ENCODE data around the gene COL6A2. TPM values are rescaled to one million over a fixed set of nuclear protein-coding genes. Genes with fewer than 3 reads are reported as not detected.
"Not testable (repeated sequence)": the region's sequence is repeated elsewhere in the genome, so short reads cannot be mapped to it uniquely, and the experiment has no call there.

COL6A2 gene
- total RNA-seq, 1 experiment from 2014 or later, result 127 TPM

GRCh38 chr21:46057111-46057709, 40.7 kb upstream of the COL6A2 start:
- H3K27me3 ChIP-seq (ENCODE audit: control insufficient read depth, insufficient read depth, low read length), result no peaks in the 10 kb centered on the region
- no peaks in the 10 kb centered on the region for H3K36me3 ChIP-seq (replicated peaks; ENCODE audit: control insufficient read depth, insufficient read depth, low read length)
- peak; percentile 63 for DNase-seq
- H3K4me3 ChIP-seq (ENCODE audit: insufficient read depth, low read depth, low read length), result no peak overlapping the region

GRCh38 chr21:46057710-46058241, 40.1 kb upstream of the COL6A2 start:
- Histone ChIP-seq H3K27me3 (ENCODE audit: control insufficient read depth, insufficient read depth, low read length) (no peaks in the 10 kb centered on the region), H3K4me3 (ENCODE audit: insufficient read depth, low read depth, low read length) (no peak overlapping the region), H3K36me3 (replicated peaks; ENCODE audit: control insufficient read depth, insufficient read depth, low read length) (no peaks in the 10 kb centered on the region)
- peak; percentile 50 for DNase-seq

- Histone ChIP-seq H3K4me3 (ENCODE audit: insufficient read depth, low read depth, low read length) (no peak overlapping the region), H3K27me3 (ENCODE audit: control insufficient read depth, insufficient read depth, low read length) (no peaks in the 10 kb centered on the region), H3K36me3 (replicated peaks; ENCODE audit: control insufficient read depth, insufficient read depth, low read length) (no peaks in the 10 kb centered on the region)
- peak; percentile 12 for DNase-seq
Measured at GRCh38 chr21:46058431-46059145, 39.3 kb upstream of the COL6A2 start.

GRCh38 chr21:46059195-46059594, 38.7 kb upstream of the COL6A2 start:
- Histone ChIP-seq H3K4me3 (ENCODE audit: insufficient read depth, low read depth, low read length) (no peak overlapping the region), H3K36me3 (replicated peaks; ENCODE audit: control insufficient read depth, insufficient read depth, low read length) (no peaks in the 10 kb centered on the region)
- peak; percentile 16 for DNase-seq

GRCh38 chr21:46059711-46060455, 38.0 kb upstream of the COL6A2 start:
- H3K4me3 ChIP-seq (ENCODE audit: insufficient read depth, low read depth, low read length); H3K36me3 ChIP-seq (replicated peaks; ENCODE audit: control insufficient read depth, insufficient read depth, low read length); DNase-seq; H3K27me3 ChIP-seq (ENCODE audit: control insufficient read depth, insufficient read depth, low read length): not testable (repeated sequence)

More at GRCh38 chr21:46059195-46059594, 38.7 kb upstream of the COL6A2 start:
- no peaks in the 10 kb centered on the region for H3K27me3 ChIP-seq (ENCODE audit: control insufficient read depth, insufficient read depth, low read length)

GRCh38 chr21:46060596-46061061, 37.3 kb upstream of the COL6A2 start:
- DNase-seq, result peak; percentile 12
- Histone ChIP-seq H3K27me3 (ENCODE audit: control insufficient read depth, insufficient read depth, low read length) (no peaks in the 10 kb centered on the region), H3K36me3 (replicated peaks; ENCODE audit: control insufficient read depth, insufficient read depth, low read length) (no peaks in the 10 kb centered on the region), H3K4me3 (ENCODE audit: insufficient read depth, low read depth, low read length) (no peak overlapping the region)

GRCh38 chr21:46061063-46061462, 36.8 kb upstream of the COL6A2 start:
- peak; percentile 4 for DNase-seq
- Histone ChIP-seq H3K36me3 (replicated peaks; ENCODE audit: control insufficient read depth, insufficient read depth, low read length) (no peaks in the 10 kb centered on the region), H3K27me3 (ENCODE audit: control insufficient read depth, insufficient read depth, low read length) (no peaks in the 10 kb centered on the region), H3K4me3 (ENCODE audit: insufficient read depth, low read depth, low read length) (no peak overlapping the region)

- peak; percentile 6 for DNase-seq
- Histone ChIP-seq H3K36me3 (replicated peaks; ENCODE audit: control insufficient read depth, insufficient read depth, low read length) (no peaks in the 10 kb centered on the region), H3K4me3 (ENCODE audit: insufficient read depth, low read depth, low read length) (no peak overlapping the region), H3K27me3 (ENCODE audit: control insufficient read depth, insufficient read depth, low read length) (no peaks in the 10 kb centered on the region)
Measured at GRCh38 chr21:46061518-46061917, 36.4 kb upstream of the COL6A2 start.

- peak; percentile 9 for DNase-seq
- Histone ChIP-seq H3K36me3 (replicated peaks; ENCODE audit: control insufficient read depth, insufficient read depth, low read length) (no peaks in the 10 kb centered on the region), H3K27me3 (ENCODE audit: control insufficient read depth, insufficient read depth, low read length) (no peaks in the 10 kb centered on the region), H3K4me3 (ENCODE audit: insufficient read depth, low read depth, low read length) (no peak overlapping the region)
Measured at GRCh38 chr21:46061950-46062349, 36.0 kb upstream of the COL6A2 start.

- no peaks in the 10 kb centered on the region for H3K27me3 ChIP-seq (ENCODE audit: control insufficient read depth, insufficient read depth, low read length)
- no peak for DNase-seq
Measured at GRCh38 chr21:46062471-46063211, 35.3 kb upstream of the COL6A2 start.

GRCh38 chr21:46063227-46063626, 34.7 kb upstream of the COL6A2 start:
- Histone ChIP-seq H3K36me3 (replicated peaks; ENCODE audit: control insufficient read depth, insufficient read depth, low read length) (no peaks in the 10 kb centered on the region), H3K27me3 (ENCODE audit: control insufficient read depth, insufficient read depth, low read length) (no peaks in the 10 kb centered on the region), H3K4me3 (ENCODE audit: insufficient read depth, low read depth, low read length) (no peak overlapping the region)
- peak; percentile 15 for DNase-seq

More at GRCh38 chr21:46062471-46063211, 35.3 kb upstream of the COL6A2 start:
- Histone ChIP-seq H3K4me3 (ENCODE audit: insufficient read depth, low read depth, low read length) (no peak overlapping the region), H3K36me3 (replicated peaks; ENCODE audit: control insufficient read depth, insufficient read depth, low read length) (no peaks in the 10 kb centered on the region)

GRCh38 chr21:46063734-46064680, 33.9 kb upstream of the COL6A2 start:
- peak; percentile 34 for DNase-seq
- no peaks in the 10 kb centered on the region for H3K27me3 ChIP-seq (ENCODE audit: control insufficient read depth, insufficient read depth, low read length)
- H3K4me3 ChIP-seq (ENCODE audit: insufficient read depth, low read depth, low read length), result no peak overlapping the region
- no peaks in the 10 kb centered on the region for H3K36me3 ChIP-seq (replicated peaks; ENCODE audit: control insufficient read depth, insufficient read depth, low read length)

GRCh38 chr21:46064870-46065214, 33.1 kb upstream of the COL6A2 start:
- Histone ChIP-seq H3K36me3 (replicated peaks; ENCODE audit: control insufficient read depth, insufficient read depth, low read length) (no peaks in the 10 kb centered on the region), H3K27me3 (ENCODE audit: control insufficient read depth, insufficient read depth, low read length) (no peaks in the 10 kb centered on the region), H3K4me3 (ENCODE audit: insufficient read depth, low read depth, low read length) (no peak overlapping the region)
- DNase-seq, result peak; percentile 67

All from H7 (cell line).